ENCODE data around the gene DGKZ.
A peak's percentile ranks its signal among the peaks of the same experiment; 100 is the strongest.

The DGKZ gene

DNA sequence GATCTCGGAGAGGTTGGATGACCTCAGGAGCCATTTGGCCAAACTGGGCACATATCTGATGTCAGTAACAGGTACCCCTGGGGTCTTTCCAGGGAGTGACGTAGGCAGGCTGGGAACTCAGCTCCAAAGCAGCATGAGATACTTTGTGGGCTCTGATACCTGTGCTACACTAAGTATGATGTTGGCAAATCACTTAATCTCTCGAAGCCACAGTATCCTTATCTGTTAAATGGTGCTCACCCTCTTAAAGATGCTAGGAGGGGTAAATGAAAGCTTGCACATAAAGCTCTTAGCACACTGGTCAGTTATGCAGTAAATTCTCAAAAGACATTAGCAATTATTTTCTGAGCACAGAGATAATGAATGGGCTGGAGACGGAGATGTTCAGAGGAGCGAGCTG, 17.1 kb upstream of the DGKZ start:
- no peak for DNase-seq

GRCh38 chr11:46330563-46331281, 16.5 kb upstream of the DGKZ start:
- no peak for DNase-seq

GRCh38 chr11:46331282-46331984, 15.8 kb upstream of the DGKZ start:
- no peak for DNase-seq

- no peak for DNase-seq
Observed at GRCh38 chr11:46332093-46332567, 15.1 kb upstream of the DGKZ start.

DNA sequence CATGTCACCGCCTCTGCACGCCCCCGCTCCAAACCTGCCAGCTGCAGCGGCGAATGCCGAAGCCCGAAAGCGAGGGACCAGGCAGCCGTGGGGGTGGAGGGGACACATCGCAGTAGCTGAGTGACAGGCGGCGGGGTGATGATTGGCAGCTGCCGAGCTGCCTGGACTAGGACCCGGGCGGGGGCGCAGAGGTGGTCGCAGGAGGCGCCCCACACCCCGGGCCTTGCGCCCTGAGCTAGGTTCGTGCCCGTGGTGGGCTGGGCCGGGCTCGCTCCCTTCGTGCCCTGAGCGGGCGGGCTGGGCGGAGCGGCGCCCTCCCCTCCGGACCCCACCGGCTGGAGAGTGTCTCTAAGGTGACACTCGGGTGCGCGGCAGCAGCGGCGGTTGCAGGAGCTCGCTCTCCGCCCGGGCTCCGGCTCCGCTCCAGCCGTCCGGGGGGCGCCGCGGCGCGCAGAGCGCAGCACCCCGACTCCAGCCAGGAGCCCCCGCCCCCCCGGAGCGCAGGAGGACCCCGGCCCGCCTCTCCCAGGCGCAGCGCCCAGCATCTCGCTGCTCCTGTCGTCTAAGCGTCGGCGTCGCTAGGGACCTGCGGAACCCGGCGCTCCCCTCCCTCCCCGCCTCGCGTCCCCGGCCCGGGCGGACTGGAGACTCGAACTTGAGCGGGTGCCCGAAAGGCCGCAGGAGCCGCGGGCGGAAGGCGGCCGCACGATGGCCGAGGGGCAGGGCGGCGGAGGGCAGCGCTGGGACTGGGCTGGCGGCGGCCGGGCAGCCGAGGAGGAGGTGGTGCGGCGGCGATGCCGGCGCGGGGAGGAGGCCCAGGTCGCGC, 14.5 kb upstream of the DGKZ start:
- DNase-seq, result no peak

DNA sequence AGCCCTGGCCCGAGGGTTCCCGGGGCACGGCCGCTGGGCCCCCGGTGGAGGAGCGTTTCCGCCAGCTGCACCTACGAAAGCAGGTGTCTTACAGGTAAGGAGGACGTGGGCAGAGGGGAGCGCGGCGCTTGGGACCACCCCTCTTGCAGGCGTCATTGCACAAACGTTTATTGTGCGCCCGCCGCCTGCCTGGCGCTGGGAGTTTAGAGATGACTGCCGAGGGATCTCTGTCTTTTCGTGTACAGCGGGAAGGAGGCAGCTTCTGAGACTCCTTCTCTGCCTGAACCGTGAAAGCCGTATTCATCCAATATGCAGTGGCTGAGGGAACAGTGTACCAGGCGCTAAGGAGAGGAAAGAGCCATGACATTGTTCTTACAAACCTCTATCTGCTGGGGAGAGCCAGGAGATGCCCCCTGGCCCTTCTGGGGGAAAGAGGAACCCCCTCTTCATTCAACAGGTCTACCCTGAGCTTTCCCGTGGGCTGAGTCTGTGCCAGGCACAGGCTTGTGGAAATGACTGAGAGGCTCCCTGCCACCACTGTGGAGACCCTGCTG, 13.8 kb upstream of the DGKZ start:
- DNase-seq, result no peak

- DNase-seq, result no peak
Observed at GRCh38 chr11:46334211-46334610, 13.1 kb upstream of the DGKZ start.

DNA sequence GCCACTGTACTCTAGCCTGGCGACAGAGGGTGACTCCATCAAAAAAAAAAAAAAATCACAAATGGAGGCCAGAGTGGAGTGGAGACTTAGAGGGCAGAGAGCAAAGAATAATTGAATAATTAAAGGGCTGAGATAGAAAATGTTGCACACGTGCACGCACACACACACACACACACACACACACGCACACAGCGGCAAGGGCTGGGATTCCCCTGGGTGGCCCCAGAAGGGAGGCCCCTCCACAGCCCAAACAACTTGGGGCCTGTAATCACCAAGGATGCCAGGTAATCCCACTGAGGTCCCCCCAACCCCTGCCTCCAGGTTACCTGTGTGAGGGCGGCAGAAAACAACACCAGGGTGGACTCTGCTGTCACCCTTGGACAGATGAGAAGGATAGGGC, 12.0 kb upstream of the DGKZ start:
- DNase-seq, result no peak

- no peak for DNase-seq
Observed at GRCh38 chr11:46335890-46336562, 11.2 kb upstream of the DGKZ start.

GRCh38 chr11:46336563-46337180, 10.6 kb upstream of the DGKZ start:
- no peak for DNase-seq

DNA sequence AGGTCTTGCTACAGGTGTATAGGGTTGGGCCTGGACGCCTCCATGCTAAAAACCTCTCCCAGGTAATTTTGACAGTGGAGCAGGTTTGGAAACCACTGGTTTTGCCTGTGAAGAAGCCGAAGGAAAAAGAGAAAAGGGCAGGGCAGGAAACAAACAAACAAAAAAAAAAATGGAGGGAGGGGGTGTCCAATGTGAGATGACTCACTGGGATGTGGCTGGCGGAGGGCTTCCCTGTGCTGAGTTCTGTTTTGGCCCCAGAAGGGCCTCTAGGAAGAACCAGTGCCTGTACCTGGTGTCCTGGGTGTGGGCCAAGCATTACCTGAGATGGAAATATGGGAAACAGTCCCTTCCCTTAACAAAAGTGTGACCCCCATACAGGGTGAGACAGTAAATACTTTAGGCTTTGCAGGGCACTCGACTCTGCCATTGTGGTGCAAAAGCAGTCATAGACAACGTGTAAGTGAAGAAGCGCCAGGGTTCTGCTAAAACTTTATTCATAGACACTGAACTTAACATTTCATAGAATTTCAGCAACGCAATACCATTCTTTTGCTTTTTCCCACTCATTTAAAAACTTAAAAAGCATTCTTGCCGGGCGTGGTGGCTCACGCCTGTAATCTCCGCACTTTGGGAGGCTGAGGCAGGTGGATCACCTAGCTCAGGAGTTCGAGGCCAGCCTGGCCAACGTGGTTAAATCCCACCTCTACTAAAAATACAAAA, 9.5 kb upstream of the DGKZ start:
- DNase-seq, result no peak

DNA sequence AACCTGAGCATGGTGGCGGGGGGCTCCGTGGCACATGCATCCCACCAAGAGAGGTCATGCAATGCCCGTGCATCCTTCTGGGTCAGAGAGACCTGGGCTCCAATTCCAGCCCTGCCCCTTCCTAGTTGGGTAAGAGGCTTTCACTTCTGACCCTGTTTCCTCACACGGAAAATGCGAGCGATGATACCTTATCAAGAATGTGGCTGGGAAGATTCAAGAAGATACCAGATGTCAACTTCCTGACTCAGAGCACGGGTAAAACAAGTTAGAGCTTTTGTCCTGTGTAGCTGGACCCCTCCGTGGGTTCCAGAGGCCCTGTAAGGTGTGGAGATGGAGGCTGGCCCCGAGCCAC, 8.7 kb upstream of the DGKZ start:
- DNase-seq, result no peak

GRCh38 chr11:46338988-46339666, 8.1 kb upstream of the DGKZ start:
- peak; percentile 92 for DNase-seq

DNA sequence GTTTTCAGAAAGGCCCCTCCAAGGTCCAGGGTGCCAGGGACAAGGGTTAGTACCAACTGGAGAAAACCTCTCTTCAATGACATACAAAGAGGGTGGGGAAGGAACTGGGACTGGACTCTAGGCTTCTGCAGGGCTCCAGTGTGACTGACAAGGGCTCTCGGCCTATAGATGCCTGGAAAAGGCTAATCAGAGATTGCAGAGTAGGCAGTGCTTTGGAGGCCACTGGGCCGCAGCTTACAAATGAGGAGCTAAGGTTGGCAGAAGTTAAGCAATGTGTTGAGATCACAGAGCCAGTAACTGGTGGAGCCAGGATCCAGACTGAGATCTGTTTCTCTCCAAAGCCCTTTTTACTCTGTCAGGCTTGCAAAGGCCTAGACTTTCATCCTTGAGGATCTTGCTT, 7.4 kb upstream of the DGKZ start:
- no peak for DNase-seq

DNA sequence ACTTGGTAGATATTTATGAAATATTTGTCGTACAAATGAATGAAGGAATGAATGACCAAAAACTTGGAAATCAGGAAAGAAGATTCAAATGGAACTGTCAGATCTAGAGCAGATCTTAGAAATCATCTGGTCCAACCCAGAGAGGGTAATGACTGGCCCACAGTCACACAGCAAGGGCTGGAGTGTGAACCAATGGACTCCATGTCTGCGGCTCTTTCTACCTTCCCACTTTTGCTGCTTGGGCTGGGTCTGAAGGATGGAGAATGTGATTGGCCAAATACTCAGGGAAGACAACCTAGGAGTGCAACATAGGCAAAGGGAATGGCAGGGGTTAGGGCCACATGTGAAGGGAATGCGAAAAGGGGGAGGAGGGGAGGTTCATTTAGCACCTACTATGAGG, 5.8 kb upstream of the DGKZ start:
- DNase-seq, result no peak

DNA sequence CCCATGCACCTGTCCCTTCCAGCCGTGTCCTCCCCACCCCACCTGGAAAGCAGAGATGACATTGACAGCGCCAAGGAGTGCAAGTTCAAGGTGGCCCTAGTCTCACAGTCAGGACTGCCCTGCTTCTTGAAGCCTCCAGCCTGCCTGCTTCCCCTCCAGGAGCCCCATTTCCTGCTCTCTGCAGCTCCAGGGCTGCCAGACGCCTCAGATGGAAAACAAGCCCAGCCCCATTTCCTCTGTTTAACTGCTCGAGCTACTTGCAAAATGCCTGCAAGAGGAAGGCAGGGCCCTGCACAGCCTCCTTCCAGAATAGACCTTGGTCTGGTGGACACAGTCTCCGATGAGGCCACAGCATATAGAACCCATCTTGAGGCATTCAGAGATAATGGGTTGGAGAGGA, 5.0 kb upstream of the DGKZ start:
- DNase-seq, result no peak

- no peak for DNase-seq
Observed at GRCh38 chr11:46343520-46343919, 3.7 kb upstream of the DGKZ start.

DNA sequence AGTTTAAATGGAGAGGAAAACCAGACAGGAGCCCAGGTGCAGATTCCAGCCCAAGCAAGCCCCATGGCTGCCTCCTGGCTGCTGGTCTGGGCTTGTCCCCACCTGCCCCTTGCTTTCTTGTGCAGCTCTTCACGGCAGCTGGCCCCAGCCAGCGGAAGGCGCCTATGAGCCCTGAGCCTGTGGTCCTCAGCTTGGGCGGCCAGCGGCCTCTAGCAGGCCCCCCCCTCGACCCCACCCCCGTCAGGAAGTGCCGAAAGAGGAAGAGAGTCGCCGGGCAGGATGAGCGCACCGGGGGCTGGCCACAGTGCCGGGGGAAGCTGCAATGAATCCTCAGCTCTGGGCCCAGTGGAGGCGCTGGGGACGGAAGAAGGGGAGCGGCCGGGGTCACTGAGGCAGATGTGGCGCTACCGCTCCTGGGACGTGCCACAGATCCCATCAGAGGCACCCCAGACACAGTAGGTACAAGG, 2.1 kb upstream of the DGKZ start:
- DNase-seq, result no peak

DNA sequence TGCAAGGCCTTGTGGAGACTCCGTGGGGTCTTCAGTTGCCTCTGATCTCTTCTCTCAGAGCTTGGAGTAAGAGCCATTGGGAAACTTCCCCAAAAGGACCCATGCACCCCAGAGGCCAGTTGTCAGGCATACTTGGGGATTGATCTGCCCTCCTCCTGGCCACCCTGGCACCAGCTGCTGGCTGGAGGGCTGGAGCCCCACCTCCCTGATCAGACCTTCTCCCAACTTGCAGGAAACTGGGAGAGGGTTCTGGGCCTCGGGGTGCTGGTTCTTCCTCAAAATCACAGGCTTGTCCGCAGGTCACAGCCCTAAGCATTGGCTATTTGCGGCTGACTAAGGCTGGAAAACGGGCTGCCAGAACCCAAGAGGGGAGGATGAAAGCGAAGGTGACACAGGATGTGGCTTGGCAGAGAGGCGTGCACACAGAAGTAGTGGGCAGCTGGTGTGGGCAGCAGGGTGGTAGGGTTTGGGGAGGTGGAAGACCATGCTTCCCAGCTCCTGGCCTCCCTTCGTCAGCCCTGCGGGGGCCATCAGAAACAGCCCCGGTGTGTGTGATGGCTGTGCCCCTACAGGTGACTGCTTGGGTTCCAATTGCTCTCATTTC, 1.3 kb upstream of the DGKZ start:
- no peak for DNase-seq

GRCh38 chr11:46347637-46348311, 511 bp downstream of the DGKZ start:
- DNase-seq, result no peak

Data from NCI-H2081 treated with DMSO at 0.1 percent for 48 hours (cell line).